Left lung (tissue), 10 donors: ENCODE measurements around the gene RYR2. TPM values are rescaled to one million over a fixed set of nuclear protein-coding genes. Genes with fewer than 3 reads are reported as not detected.

Source experiments
- ATAC-seq: fragments of 200-7000 bp; cut with Tn5 transposase; one replicate; pipeline ENCODE4 v1.9.1; 2020; ENCODE audit warnings: moderate library complexity
- DNase-seq, 4 donors: peaks; one replicate each; pipeline ENCODE4 v3.0.0-alpha.2; 2013 to 2020
- H3K27ac ChIP-seq, 2 donors: fragments of 200-600 bp; sonication (generic) in 1 of 2; one replicate each; pipeline versions ENCODE4 v1.5.0 to v1.8.0; 2020 to 2021
- H3K27me3 ChIP-seq, 2 donors: fragments of 200-600 bp; sonication (generic) in 1 of 2; one replicate each; pipeline versions ENCODE4 v1.5.0 to v1.8.0; 2020 to 2021
- H3K36me3 ChIP-seq, 2 donors: fragments of 200-600 bp; sonication (generic) in 1 of 2; one replicate each; pipeline versions ENCODE4 v1.5.0 to v1.8.0; 2020 to 2021
- H3K4me1 ChIP-seq, 2 donors: fragments of 200-600 bp; one replicate each; pipeline ENCODE4 v1.8.0; 2021
- H3K4me3 ChIP-seq, 2 donors: fragments of 200-600 bp; sonication (generic) in 1 of 2; one replicate each; pipeline versions ENCODE4 v1.5.0 to v1.8.0; 2020 to 2021; ENCODE audit warnings: mild to moderate bottlenecking in 1 of 2
- H3K9me3 ChIP-seq, 2 donors: fragments of 200-600 bp; sonication (generic) in 1 of 2; one replicate each; pipeline versions ENCODE4 v1.5.0 to v1.8.0; 2020 to 2021
- intact Hi-C, 2 donors: fragments of 100-400 bp; cut with DNase I; formaldehyde crosslinking; loops; one replicate each; pipeline versions ENCODE4 v1.11.2 to v1.14.2; 2022
- polyA plus RNA-seq, 6 donors: library from polyadenylated mRNA; unstranded; fragments of 120-200 nt; gene quantifications; one replicate each; pipeline ENCODE4 v1.2.1, GENCODE V29; 2013; ENCODE audit not compliant: insufficient read length in 6 of 6
- total RNA-seq, 2 donors: library from RNA; stranded (reverse); fragmentation: NEBNext Ultra II Directional; extraction: Animal tissue kit (Norgen Biotek cat#: 25700); gene quantifications; one replicate each; pipeline ENCODE4 v1.2.1, GENCODE V29; 2021
- TF ChIP-seq, protein P1 (sequence below), 2 donors: fragments of 200-600 bp; sonication (generic) in 1 of 2; IDR thresholded peaks; one replicate each; pipeline versions ENCODE4 v1.5.0 to v1.8.0; 2021; ENCODE audit warnings: antibody characterized with exemption in 2 of 2
- donor health status: DM: no; HTN: yes; CAD: no.
- donor health status: DM: no; HTN: no; CAD: no.

RYR2 gene
- total and polyA plus RNA-seq, 8 donors: 4.7 to 10.3 (median 7.6) TPM

DNA sequence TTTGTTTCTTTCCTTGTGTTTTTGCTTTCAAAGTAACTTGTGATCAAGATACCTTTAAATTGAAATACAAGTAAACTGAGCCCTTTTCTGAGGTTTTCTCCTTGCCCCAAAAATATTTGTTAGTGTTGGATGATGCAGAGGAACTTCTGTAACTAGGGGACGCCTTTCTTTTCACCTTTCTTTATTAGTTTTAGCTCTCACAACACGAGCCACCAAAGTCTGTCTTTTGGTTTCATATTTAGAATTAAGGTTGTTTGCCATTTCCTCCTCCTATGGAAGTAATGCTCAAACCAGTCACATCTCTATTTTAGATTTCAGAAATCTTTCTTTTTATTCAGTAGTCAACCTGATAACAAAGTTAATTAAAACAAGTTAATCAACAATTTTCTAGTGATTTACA lies 727.9 kb downstream of the RYR2 start:
- H3K4me3 ChIP-seq: no peak overlapping the region
- TF ChIP-seq, protein P1, sequence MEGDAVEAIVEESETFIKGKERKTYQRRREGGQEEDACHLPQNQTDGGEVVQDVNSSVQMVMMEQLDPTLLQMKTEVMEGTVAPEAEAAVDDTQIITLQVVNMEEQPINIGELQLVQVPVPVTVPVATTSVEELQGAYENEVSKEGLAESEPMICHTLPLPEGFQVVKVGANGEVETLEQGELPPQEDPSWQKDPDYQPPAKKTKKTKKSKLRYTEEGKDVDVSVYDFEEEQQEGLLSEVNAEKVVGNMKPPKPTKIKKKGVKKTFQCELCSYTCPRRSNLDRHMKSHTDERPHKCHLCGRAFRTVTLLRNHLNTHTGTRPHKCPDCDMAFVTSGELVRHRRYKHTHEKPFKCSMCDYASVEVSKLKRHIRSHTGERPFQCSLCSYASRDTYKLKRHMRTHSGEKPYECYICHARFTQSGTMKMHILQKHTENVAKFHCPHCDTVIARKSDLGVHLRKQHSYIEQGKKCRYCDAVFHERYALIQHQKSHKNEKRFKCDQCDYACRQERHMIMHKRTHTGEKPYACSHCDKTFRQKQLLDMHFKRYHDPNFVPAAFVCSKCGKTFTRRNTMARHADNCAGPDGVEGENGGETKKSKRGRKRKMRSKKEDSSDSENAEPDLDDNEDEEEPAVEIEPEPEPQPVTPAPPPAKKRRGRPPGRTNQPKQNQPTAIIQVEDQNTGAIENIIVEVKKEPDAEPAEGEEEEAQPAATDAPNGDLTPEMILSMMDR (IDR thresholded peaks at IDR 0.05): no peak
- no peak overlapping the region for H3K27ac ChIP-seq
- no peaks in the 10 kb centered on the region for H3K4me1 ChIP-seq
- intact Hi-C loops: no loop called here
- no peaks in the 10 kb centered on the region for H3K9me3 ChIP-seq
- H3K36me3 ChIP-seq: no peaks in the 10 kb centered on the region
- DNase-seq: no peak
- no peaks in the 10 kb centered on the region for H3K27me3 ChIP-seq
- no peak for ATAC-seq

GRCh38 chr1:237772009-237772408 lies 730.0 kb downstream of the RYR2 start:
- no peaks in the 10 kb centered on the region for H3K27me3 ChIP-seq
- intact Hi-C loops: no loop called here
- no peak overlapping the region for H3K27ac ChIP-seq
- no peak for DNase-seq
- H3K9me3 ChIP-seq: no peaks in the 10 kb centered on the region
- H3K36me3 ChIP-seq: no peaks in the 10 kb centered on the region
- ATAC-seq: no peak
- no peaks in the 10 kb centered on the region for H3K4me1 ChIP-seq
- no peak overlapping the region for H3K4me3 ChIP-seq
- TF ChIP-seq, protein P1 (IDR thresholded peaks at IDR 0.05): no peak

DNA sequence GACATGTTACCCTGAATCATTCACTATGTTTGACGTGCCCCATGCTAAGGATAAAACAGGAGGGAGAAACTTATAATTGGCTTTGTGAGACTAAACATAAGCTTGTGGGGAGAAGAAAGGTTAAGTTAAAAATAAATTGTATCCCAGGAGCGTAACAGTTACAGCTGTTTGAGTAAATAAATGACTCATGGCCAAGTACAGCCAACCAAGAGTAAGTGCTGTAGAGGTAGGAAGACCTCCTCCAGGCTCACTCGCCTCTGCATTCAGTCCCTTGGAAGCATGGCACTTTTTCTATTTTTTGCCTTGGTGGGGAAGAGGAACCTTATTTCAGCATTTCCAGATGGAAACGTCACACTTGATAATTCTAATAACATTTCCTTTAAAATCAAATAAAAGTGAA lies 732.3 kb downstream of the RYR2 start:
- no peak for DNase-seq
- Histone ChIP-seq H3K27me3 (no peaks in the 10 kb centered on the region), H3K4me1 (no peaks in the 10 kb centered on the region), H3K9me3 (no peaks in the 10 kb centered on the region), H3K27ac (no peak overlapping the region), H3K36me3 (no peaks in the 10 kb centered on the region), H3K4me3 (no peak overlapping the region)
- intact Hi-C loops: no loop called here
- no peak for ATAC-seq
- TF ChIP-seq, protein P1 (IDR thresholded peaks at IDR 0.05): no peak

GRCh38 chr1:237779356-237779755 lies 737.4 kb downstream of the RYR2 start:
- no peaks in the 10 kb centered on the region for H3K4me1 ChIP-seq
- no peak overlapping the region for H3K4me3 ChIP-seq
- intact Hi-C loops: no loop called here
- no peaks in the 10 kb centered on the region for H3K27me3 ChIP-seq
- H3K36me3 ChIP-seq: no peaks in the 10 kb centered on the region
- ATAC-seq (no peak), DNase-seq (no peak)
- H3K27ac ChIP-seq: no peak overlapping the region
- H3K9me3 ChIP-seq: no peaks in the 10 kb centered on the region
- TF ChIP-seq, protein P1 (IDR thresholded peaks at IDR 0.05): no peak

GRCh38 chr1:237786066-237786719 lies 744.2 kb downstream of the RYR2 start:
- no peaks in the 10 kb centered on the region for H3K36me3 ChIP-seq
- no peaks in the 10 kb centered on the region for H3K9me3 ChIP-seq
- intact Hi-C loops: no loop called here
- TF ChIP-seq, protein P1 (IDR thresholded peaks at IDR 0.05): no peak
- no peaks in the 10 kb centered on the region for H3K27me3 ChIP-seq
- no peak overlapping the region for H3K27ac ChIP-seq
- H3K4me1 ChIP-seq: no peaks in the 10 kb centered on the region
- DNase-seq (no peak), ATAC-seq (no peak)
- no peak overlapping the region for H3K4me3 ChIP-seq
